Endothelial cell of umbilical vein (primary cell): ENCODE data around the gene STK32C. TPM values are rescaled to one million over a fixed set of nuclear protein-coding genes. Genes with fewer than 3 reads are reported as not detected.

Experiments used
- BruUV-seq: library from RNA; stranded (reverse); fragments of 400-500 nt; replicated peaks from 2 replicates; lab custom pipeline; 2021; lab: Mats Ljungman, UMichigan
- CTCF ChIA-PET: fragments of 300-600, 350-600 bp; sonication (Branson Sonifier 250); formaldehyde crosslinking; loops from one replicate; lab custom pipeline; 2021; ENCODE audit warnings: antibody characterized with exemption, inconsistent platforms; lab: Charles Lee
- POLR2A ChIA-PET: fragments of 300-600, 350-600 bp; sonication (Branson Sonifier 250); formaldehyde crosslinking; loops from one replicate; lab custom pipeline; 2021; ENCODE audit warnings: antibody characterized with exemption, inconsistent platforms; lab: Charles Lee
- DNase-seq: peaks from one replicate; pipeline ENCODE4 v3.0.0-alpha.2; 2011; ENCODE audit warnings: low read depth, low spot score
- FAIRE-seq: peaks from 2 replicates; lab custom pipeline; 2011; peaks lifted over from hg19 to GRCh38; lab: Jason Lieb, UNC
- H2AFZ ChIP-seq: 2 replicates; pipeline ENCODE4 v1.6.0; 2012; ENCODE audit warnings: low read depth, low read length, control low read depth, inconsistent platforms
- H3K27ac ChIP-seq: 2 replicates; pipeline ENCODE4 v1.5.1; 2011; ENCODE audit warnings: low read depth, mild to moderate bottlenecking, control low read depth, low read length, moderate library complexity; ENCODE audit not compliant: insufficient read depth
- H3K27me3 ChIP-seq, 2 experiments: 2 replicates each; pipeline versions ENCODE4 v1.6.0 to v1.6.1; 2011; ENCODE audit warnings: low read length in 2 of 2, mixed read lengths in 1 of 2; ENCODE audit not compliant: control insufficient read depth in 2 of 2, insufficient read depth in 2 of 2
- H3K36me3 ChIP-seq, 2 experiments: 2 replicates in 1 of 2; 3 replicates in 1 of 2; pipeline ENCODE4 v1.5.1; 2011; ENCODE audit warnings: low read length in 2 of 2, mild to moderate bottlenecking in 1 of 2, moderate library complexity in 1 of 2; ENCODE audit not compliant: control insufficient read depth in 2 of 2, insufficient read depth in 2 of 2; ENCODE audit errors: extremely low read depth in 1 of 2
- H3K4me1 ChIP-seq: 3 replicates; pipeline ENCODE4 v1.5.1; 2011; ENCODE audit warnings: mild to moderate bottlenecking, low read length; ENCODE audit not compliant: control insufficient read depth, insufficient read depth; ENCODE audit errors: extremely low read depth
- H3K4me2 ChIP-seq: 2 replicates; pipeline ENCODE4 v1.6.1; 2011; ENCODE audit warnings: low read length, control low read depth, mixed read lengths; ENCODE audit not compliant: insufficient read depth
- H3K4me3 ChIP-seq, 3 experiments: fragments of 200-600 bp in 1 of 3; sonication (generic), shearing (Covaris generic) in 1 of 3; replicated peaks in 1 of 3; 2 replicates each; pipeline ENCODE4 v1.5.1; 2011 to 2016; ENCODE audit warnings: control low read depth in 3 of 3, low read length in 3 of 3, mild to moderate bottlenecking in 2 of 3, inconsistent platforms in 1 of 3, low read depth in 1 of 3, moderate library complexity in 1 of 3; ENCODE audit not compliant: insufficient read depth in 1 of 3
- H3K79me2 ChIP-seq: 2 replicates; pipeline ENCODE4 v1.6.0; 2012; ENCODE audit warnings: low read length, inconsistent platforms; ENCODE audit not compliant: control insufficient read depth, insufficient read depth
- H3K9ac ChIP-seq: replicated peaks from 2 replicates; pipeline ENCODE3; 2011; ENCODE audit warnings: low read length, control low read depth; ENCODE audit not compliant: insufficient read depth; ENCODE audit errors: extremely low read depth
- H3K9me1 ChIP-seq: replicated peaks from 3 replicates; pipeline ENCODE4 v1.6.0; 2011; ENCODE audit warnings: mild to moderate bottlenecking, low read length; ENCODE audit not compliant: control insufficient read depth, insufficient read depth; ENCODE audit errors: extremely low read depth
- H3K9me3 ChIP-seq: replicated peaks from 2 replicates; pipeline ENCODE4 v1.5.1; 2012; ENCODE audit warnings: low read length, inconsistent platforms; ENCODE audit not compliant: control insufficient read depth, insufficient read depth
- H4K20me1 ChIP-seq: replicated peaks from 2 replicates; pipeline ENCODE3; 2011; ENCODE audit warnings: mild to moderate bottlenecking, low read length; ENCODE audit not compliant: control insufficient read depth, insufficient read depth; ENCODE audit errors: extremely low read depth
- EZH2 ChIP-seq: IDR thresholded peaks from 2 replicates; pipeline ENCODE4 v1.6.1; 2012; ENCODE audit warnings: borderline replicate concordance, low read depth, mild to moderate bottlenecking, moderate library complexity, low read length, inconsistent platforms; ENCODE audit not compliant: severe bottlenecking
- FOS ChIP-seq: IDR thresholded peaks from 2 replicates; pipeline ENCODE4 v1.6.1; 2011; ENCODE audit warnings: mild to moderate bottlenecking, low read length, moderate library complexity, borderline replicate concordance; ENCODE audit not compliant: insufficient read depth
- GATA2 ChIP-seq: IDR thresholded peaks from 2 replicates; pipeline ENCODE4 v1.7.0; 2011; ENCODE audit warnings: low read depth, mild to moderate bottlenecking, moderate library complexity, mixed read lengths, low read length; ENCODE audit not compliant: insufficient read length, insufficient read depth
- JUN ChIP-seq: IDR thresholded peaks from 2 replicates; pipeline ENCODE4 v1.6.1; 2011; ENCODE audit warnings: borderline replicate concordance, low read depth; ENCODE audit not compliant: insufficient read length, insufficient read depth
- MYC ChIP-seq: IDR thresholded peaks from one replicate; pipeline ENCODE4 v1.6.1; 2011; ENCODE audit warnings: mild to moderate bottlenecking, low read depth, low read length
- POLR2A ChIP-seq: IDR thresholded peaks from 2 replicates; pipeline ENCODE4 v1.6.1; 2012; ENCODE audit warnings: low read depth, mild to moderate bottlenecking, control low read depth, low read length
- POLR2AphosphoS5 ChIP-seq: IDR thresholded peaks from 2 replicates; pipeline ENCODE4 v1.6.1; 2012; ENCODE audit warnings: low read depth, mild to moderate bottlenecking, control low read depth, low read length, moderate library complexity; ENCODE audit not compliant: insufficient read depth
- dilution Hi-C: fragments of 300-500 bp; cut with MboI; formaldehyde crosslinking; loops from one replicate; pipeline ENCODE4 v1.15.0; 2019; ENCODE audit warnings: low sequenced_read_pairs; ENCODE audit not compliant: extremely low pct_ligation_motif_present
- intact Hi-C: fragments of 100-400 bp; cut with micrococcal nuclease; formaldehyde crosslinking; loops from one replicate; pipeline ENCODE4 v1.10.0; 2022
- polyA plus RNA-seq, 4 experiments: library from polyadenylated mRNA; depleted of rRNA in 3 of 4; stranded (reverse) in 3 of 4; unstranded in 1 of 4; fragments of >200 nt; gene quantifications; 2 replicates each; pipeline versions ENCODE4 v1.2.1 to v1.2.3, GENCODE V29; 2011 to 2012; ENCODE audit warnings: missing spikeins in 1 of 4
- total RNA-seq: library from RNA; stranded (reverse); gene quantifications from 2 replicates; pipeline ENCODE4 v1.2.3, GENCODE V29; 2021
- TF ChIP-seq, protein P1 (sequence below), 2 donors: IDR thresholded peaks; 1 replicate in 1 of 2; 2 replicates in 1 of 2; pipeline ENCODE4 v1.5.1; 2011; ENCODE audit warnings: low read length in 2 of 2, mild to moderate bottlenecking in 2 of 2, moderate library complexity in 2 of 2, control low read depth in 1 of 2, inconsistent platforms in 1 of 2, low read depth in 1 of 2; ENCODE audit not compliant: insufficient read depth in 1 of 2; ENCODE audit errors: extremely low read depth in 1 of 2
- TF ChIP-seq, protein P2 (sequence below): IDR thresholded peaks from 2 replicates; pipeline ENCODE4 v1.6.1; 2011; ENCODE audit not compliant: insufficient read depth, insufficient read length

Gene STK32C
- total and polyA plus RNA-seq, 2 donors (not counting 3 experiments of a cell fraction or from before 2014, with no cell fraction given): 5.4 to 14.1 TPM

DNA sequence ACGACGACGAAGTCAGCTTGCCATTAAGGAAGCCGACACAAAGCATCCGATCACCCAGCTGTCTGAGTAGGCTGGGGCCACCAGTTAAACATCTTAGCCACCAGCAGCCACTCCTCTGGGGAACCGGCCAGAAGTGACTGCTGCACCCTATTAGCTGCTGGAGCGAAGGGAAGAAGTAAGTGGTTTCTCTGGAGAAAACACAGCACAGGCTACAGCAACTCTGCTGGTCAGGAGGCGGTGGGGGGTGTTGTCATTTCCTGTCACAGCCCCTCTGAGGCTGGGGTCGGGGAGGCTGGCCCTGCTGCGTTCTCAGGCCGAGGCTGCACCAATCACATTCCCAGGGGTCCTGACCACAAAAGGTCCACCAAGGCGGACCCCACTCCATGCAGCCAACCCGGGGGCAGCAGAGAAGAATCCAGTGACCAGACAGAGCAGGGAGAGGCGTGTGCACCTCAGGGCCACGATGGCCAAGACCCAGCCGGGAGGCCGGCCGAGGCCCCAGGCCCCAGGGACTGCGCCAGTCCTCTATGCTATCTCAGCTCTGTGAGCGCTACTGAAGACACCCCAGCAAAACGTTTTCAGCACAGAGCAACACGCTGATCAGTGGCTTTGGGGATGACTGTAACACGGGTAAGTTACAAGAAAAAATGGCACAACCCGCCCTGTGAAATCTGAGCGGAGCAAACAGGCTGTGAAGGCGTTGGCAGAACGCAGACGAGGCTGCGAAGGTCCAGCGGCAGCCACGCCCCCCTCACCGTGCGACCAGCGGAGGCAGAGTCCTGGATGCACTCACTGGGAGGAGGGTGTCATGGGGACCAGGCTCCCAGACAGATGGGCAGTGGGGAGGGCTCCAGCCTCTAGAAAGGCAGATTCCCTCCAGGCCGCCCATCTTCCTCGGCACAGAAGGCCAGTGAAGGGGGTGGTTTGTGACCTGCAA, 24.8 kb downstream of the STK32C start:
- POLR2A ChIA-PET: no interaction called here

More for the DNA sequence above, 24.8 kb downstream of the STK32C start:
- CTCF ChIA-PET: no interaction called here
- H3K79me2 ChIP-seq: no peaks in the 10 kb centered on the region
- no peaks in the 10 kb centered on the region for H3K9me3 ChIP-seq
- intact Hi-C loops (no loop called here), dilution Hi-C loops (no loop called here)
- no peak overlapping the region for H3K27ac ChIP-seq
- no peaks in the 10 kb centered on the region for H3K27me3 ChIP-seq
- FAIRE-seq (no peak), DNase-seq (no peak)
- H3K9me1 ChIP-seq: no peaks in the 10 kb centered on the region
- no peak overlapping the region for H3K4me3 ChIP-seq
- TF ChIP-seq GATA2 (no peak), JUN (no peak), POLR2A (no peak), FOS (no peak), POLR2AphosphoS5 (no peak), EZH2 (no peak), MYC (no peak)
- TF ChIP-seq, protein P1, sequence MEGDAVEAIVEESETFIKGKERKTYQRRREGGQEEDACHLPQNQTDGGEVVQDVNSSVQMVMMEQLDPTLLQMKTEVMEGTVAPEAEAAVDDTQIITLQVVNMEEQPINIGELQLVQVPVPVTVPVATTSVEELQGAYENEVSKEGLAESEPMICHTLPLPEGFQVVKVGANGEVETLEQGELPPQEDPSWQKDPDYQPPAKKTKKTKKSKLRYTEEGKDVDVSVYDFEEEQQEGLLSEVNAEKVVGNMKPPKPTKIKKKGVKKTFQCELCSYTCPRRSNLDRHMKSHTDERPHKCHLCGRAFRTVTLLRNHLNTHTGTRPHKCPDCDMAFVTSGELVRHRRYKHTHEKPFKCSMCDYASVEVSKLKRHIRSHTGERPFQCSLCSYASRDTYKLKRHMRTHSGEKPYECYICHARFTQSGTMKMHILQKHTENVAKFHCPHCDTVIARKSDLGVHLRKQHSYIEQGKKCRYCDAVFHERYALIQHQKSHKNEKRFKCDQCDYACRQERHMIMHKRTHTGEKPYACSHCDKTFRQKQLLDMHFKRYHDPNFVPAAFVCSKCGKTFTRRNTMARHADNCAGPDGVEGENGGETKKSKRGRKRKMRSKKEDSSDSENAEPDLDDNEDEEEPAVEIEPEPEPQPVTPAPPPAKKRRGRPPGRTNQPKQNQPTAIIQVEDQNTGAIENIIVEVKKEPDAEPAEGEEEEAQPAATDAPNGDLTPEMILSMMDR (IDR thresholded peaks at IDR 0.05; ENCODE audit: extremely low read depth in 1 of 2, insufficient read depth in 1 of 2, low read depth in 1 of 2, low read length in 2 of 2): no peak
- TF ChIP-seq, protein P2, sequence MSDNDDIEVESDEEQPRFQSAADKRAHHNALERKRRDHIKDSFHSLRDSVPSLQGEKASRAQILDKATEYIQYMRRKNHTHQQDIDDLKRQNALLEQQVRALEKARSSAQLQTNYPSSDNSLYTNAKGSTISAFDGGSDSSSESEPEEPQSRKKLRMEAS: no peak
- no peak overlapping the region for H3K9ac ChIP-seq
- H3K4me2 ChIP-seq: no peak overlapping the region
- H3K4me1 ChIP-seq: no peaks in the 10 kb centered on the region
- no peaks in the 10 kb centered on the region for H4K20me1 ChIP-seq
- H2AFZ ChIP-seq: no peak overlapping the region
- BruUV-seq: no TSS peak
- H3K36me3 ChIP-seq: no peaks in the 10 kb centered on the region
